Panc1 (cell line): ENCODE results near the gene CAPZA2. TPM values are rescaled to one million over a fixed set of nuclear protein-coding genes. Genes with fewer than 3 reads are reported as not detected.

Source experiments
- ATAC-seq: fragments of 200-7000 bp; cut with Tn5 transposase; 2 replicates; pipeline ENCODE4 v1.9.1; 2020; ENCODE audit warnings: mild to moderate bottlenecking, moderate library complexity
- BruUV-seq: library from RNA; stranded (reverse); fragments of 400-500 nt; replicated peaks from 2 replicates; lab custom pipeline; 2021; lab: Mats Ljungman, UMichigan
- CTCF ChIA-PET: fragments of 300-600 bp; sonication (Branson Sonifier 250); formaldehyde crosslinking; loops from one replicate; lab custom pipeline; 2022; ENCODE audit warnings: antibody characterized with exemption; lab: Charles Lee
- POLR2A ChIA-PET: fragments of 300-600 bp; sonication (Branson Sonifier 250); formaldehyde crosslinking; loops from one replicate; lab custom pipeline; 2022; ENCODE audit warnings: antibody characterized with exemption; lab: Charles Lee
- DNase-seq: peaks from one replicate; pipeline ENCODE4 v3.0.0-alpha.2; 2010; ENCODE audit warnings: low read depth, low spot score
- H3K27ac ChIP-seq: 2 replicates; pipeline ENCODE4 v1.5.1; 2011; ENCODE audit warnings: mild to moderate bottlenecking, low read length, inconsistent platforms
- H3K27me3 ChIP-seq: fragments of 200-500 bp; sonication (Bioruptor generic); 2 replicates; pipeline ENCODE4 v1.6.0; 2014; ENCODE audit warnings: low read length, inconsistent platforms; ENCODE audit not compliant: control insufficient read depth, insufficient read depth
- H3K36me3 ChIP-seq: fragments of 200-500 bp; sonication (Bioruptor generic); 2 replicates; pipeline ENCODE4 v1.5.1; 2014; ENCODE audit warnings: inconsistent platforms, mild to moderate bottlenecking, low read length, moderate library complexity; ENCODE audit not compliant: control insufficient read depth, insufficient read depth
- H3K4me1 ChIP-seq: 2 replicates; pipeline ENCODE4 v1.5.1; 2011; ENCODE audit warnings: inconsistent platforms, mild to moderate bottlenecking, low read length, moderate library complexity; ENCODE audit not compliant: control insufficient read depth, insufficient read depth
- H3K4me3 ChIP-seq, 2 experiments: 2 replicates each; pipeline ENCODE4 v1.5.1; 2011 to 2012; ENCODE audit warnings: low read depth in 2 of 2, low read length in 2 of 2, mild to moderate bottlenecking in 2 of 2, inconsistent platforms in 1 of 2, moderate library complexity in 1 of 2
- H3K9me3 ChIP-seq: fragments of 200-500 bp; sonication (Bioruptor generic); 2 replicates; pipeline ENCODE4 v1.5.1; 2014; ENCODE audit warnings: low read depth, mild to moderate bottlenecking, inconsistent platforms, low read length, moderate library complexity; ENCODE audit not compliant: control insufficient read depth, insufficient read depth
- CTCF ChIP-seq: fragments of 450-650 bp; IDR thresholded peaks from 2 replicates; pipeline ENCODE4 v1.5.1; 2017; ENCODE audit warnings: mild to moderate bottlenecking
- POLR2AphosphoS5 ChIP-seq: IDR thresholded peaks from 2 replicates; pipeline ENCODE4 v1.6.1; 2012; ENCODE audit warnings: mild to moderate bottlenecking, low read depth, low read length, moderate library complexity
- REST ChIP-seq, 2 experiments: IDR thresholded peaks; 2 replicates each; pipeline ENCODE4 v1.6.1; 2011 to 2012; ENCODE audit warnings: low read depth in 2 of 2, control low read depth in 1 of 2, low read length in 1 of 2, mild to moderate bottlenecking in 1 of 2, moderate library complexity in 1 of 2; ENCODE audit not compliant: insufficient read depth in 1 of 2
- SIN3A ChIP-seq: IDR thresholded peaks from 2 replicates; pipeline ENCODE4 v1.6.1; 2012; ENCODE audit warnings: low read depth, mild to moderate bottlenecking, low read length, moderate library complexity, borderline replicate concordance; ENCODE audit not compliant: insufficient read depth
- TCF7L2 ChIP-seq: IDR thresholded peaks from 2 replicates; pipeline ENCODE4 v1.6.1; 2011; ENCODE audit warnings: mild to moderate bottlenecking, low read depth, low read length, inconsistent platforms
- in situ Hi-C: cut with HindIII; loops from 2 replicates; pipeline ENCODE4 v1.10.0; 2016; ENCODE audit warnings: low sequenced_read_pairs, low pct_unique_long_range_greater_than_20kb
- intact Hi-C: fragments of 100-400 bp; cut with micrococcal nuclease; formaldehyde crosslinking; loops from one replicate; pipeline ENCODE4 v1.10.0; 2022; ENCODE audit not compliant: unreplicated experiment
- total RNA-seq: library from RNA; stranded (reverse); gene quantifications from one replicate; pipeline ENCODE4 v1.2.1, GENCODE V29; 2021; ENCODE audit not compliant: unreplicated experiment

The CAPZA2 gene
- total RNA-seq, 1 experiment from 2014 or later = 195 TPM

GRCh38 chr7:116873619-116874018 lies 11.2 kb downstream of the CAPZA2 start:
- TF ChIP-seq SIN3A (no peak), REST (IDR thresholded peaks at IDR 0.05; ENCODE audit: insufficient read depth in 1 of 2, low read depth in 2 of 2, low read length in 1 of 2) (no peak), TCF7L2 (no peak), POLR2AphosphoS5 (no peak)
- Histone ChIP-seq H3K4me1 (peaks cover 6% of the 10 kb centered on the region; the same call in 1 of the 2 replicates), H3K36me3 (no peaks in the 10 kb centered on the region), H3K9me3 (no peaks in the 10 kb centered on the region), H3K27ac (no peak overlapping the region), H3K4me3 (no peak overlapping the region), H3K27me3 (no peaks in the 10 kb centered on the region)
- BruUV-seq = no TSS peak
- ATAC-seq (no peak), DNase-seq (no peak)
- intact Hi-C loops (no loop called here), in situ Hi-C loops (no loop called here)
- ChIA-PET CTCF (no interaction called here), POLR2A (interaction anchor here (0.5 kb wide), 1 partner anchor 83 kb away, joined by 7 read pairs; no protein-coding TSS in a partner anchor)

- Histone ChIP-seq H3K9me3 (no peaks in the 10 kb centered on the region), H3K27me3 (no peaks in the 10 kb centered on the region), H3K27ac (no peak overlapping the region), H3K4me1 (peaks cover 3% of the 10 kb centered on the region; the same call in 1 of the 2 replicates), H3K4me3 (no peak overlapping the region), H3K36me3 (no peaks in the 10 kb centered on the region)
- in situ Hi-C loops (no loop called here), intact Hi-C loops (no loop called here)
- ATAC-seq (0 out of 2 replicates have a peak, but pooled peaks have one; percentile 46), DNase-seq (no peak)
- ChIA-PET CTCF (no interaction called here), POLR2A (interaction anchor here (1.0 kb wide), 1 partner anchor 31 kb away, joined by 3 read pairs; no protein-coding TSS in a partner anchor)
- TF ChIP-seq CTCF = no peak
- no peak for TF ChIP-seq SIN3A
- no peak for TF ChIP-seq REST (IDR thresholded peaks at IDR 0.05; ENCODE audit: insufficient read depth in 1 of 2, low read depth in 2 of 2, low read length in 1 of 2)
- no peak for TF ChIP-seq TCF7L2
- no peak for TF ChIP-seq POLR2AphosphoS5
- BruUV-seq = no TSS peak
Measured at GRCh38 chr7:116876664-116877442, 14.5 kb downstream of the CAPZA2 start.
